ENCODE data around the gene RBM47. TPM values are rescaled to one million over a fixed set of nuclear protein-coding genes. Genes with fewer than 3 reads are reported as not detected.
"Not testable (repeated sequence)": the region's sequence is repeated elsewhere in the genome, so short reads cannot be mapped to it uniquely, and the experiment has no call there.

RBM47 gene
- total RNA-seq, 6 donors from 2014 or later: 111 to 448 (median 149) TPM

GRCh38 chr4:40632080-40632479, 2.4 kb upstream of the RBM47 start:
- 79 to 81% methylated on average over 5 of the region's 5 CpGs for WGBS, 2 donors
- DNase-seq: no peak
- no peaks in the 10 kb centered on the region for H3K36me3 ChIP-seq
- no peak for ATAC-seq (ENCODE audit: low FRiP score in 2 of 2)
- TF ChIP-seq POLR2AphosphoS5 (IDR thresholded peaks at IDR 0.05): no peak
- no peak for TF ChIP-seq POLR2A (IDR thresholded peaks at IDR 0.05)
- no peak for TF ChIP-seq EP300 (IDR thresholded peaks at IDR 0.05)
- no peak for TF ChIP-seq CTCF (IDR thresholded peaks at IDR 0.05)
- H3K4me1 ChIP-seq: peaks cover 5 to 15% (median 9%) of the 10 kb centered on the region in 4 donors
- H3K4me3 ChIP-seq: no peak overlapping the region
- H3K9me3 ChIP-seq: no peaks in the 10 kb centered on the region
- peak overlapping the region in 1 of 4 donors; percentile 94 for H3K27ac ChIP-seq
- H3K27me3 ChIP-seq: no peaks in the 10 kb centered on the region

GRCh38 chr4:40630335-40631021, 814 bp upstream of the RBM47 start:
- Histone ChIP-seq H3K4me3 (peak overlapping the region in 3 of 4 donors; percentile 43 to 56 (median 52)), H3K27ac (peak overlapping the region; percentile 93 to 98 (median 94)), H3K4me1 (peaks cover 5 to 15% (median 9%) of the 10 kb centered on the region in 4 donors), H3K27me3 (no peaks in the 10 kb centered on the region), H3K9me3 (no peaks in the 10 kb centered on the region), H3K36me3 (no peaks in the 10 kb centered on the region)
- peak in 1 of 4 donors; percentile 46 for TF ChIP-seq POLR2A (IDR thresholded peaks at IDR 0.05)
- no peak for TF ChIP-seq CTCF (IDR thresholded peaks at IDR 0.05)
- ATAC-seq (ENCODE audit: low FRiP score in 2 of 2) (peak; percentile 75 to 89), DNase-seq (peak; percentile 90)
- 29 to 50% methylated on average over 17 to 41 of the region's 41 CpGs for WGBS, 2 donors

- no peak for ATAC-seq (ENCODE audit: low FRiP score in 2 of 2)
- TF ChIP-seq CTCF (IDR thresholded peaks at IDR 0.05) (no peak), POLR2A (IDR thresholded peaks at IDR 0.05) (no peak), POLR2AphosphoS5 (IDR thresholded peaks at IDR 0.05) (no peak)
These were observed 776 bp downstream of the RBM47 start for GRCh38 chr4:40628888-40629287.

GRCh38 chr4:40628407-40628806, 1.3 kb downstream of the RBM47 start:
- peaks cover 8 to 15% (median 10%) of the 10 kb centered on the region in 4 donors for H3K4me1 ChIP-seq
- not testable (repeated sequence) for H3K9me3 ChIP-seq; H3K27me3 ChIP-seq; DNase-seq; ATAC-seq (ENCODE audit: low FRiP score in 2 of 2); H3K36me3 ChIP-seq
- H3K27ac ChIP-seq: peak overlapping the region; percentile 61 to 95 (median 80)
- WGBS, 2 donors: 56 to 57% methylated on average over 6 of the region's 6 CpGs
- H3K4me3 ChIP-seq: peak overlapping the region in 3 of 4 donors; percentile 43 to 56 (median 52)

More at GRCh38 chr4:40628888-40629287, 776 bp downstream of the RBM47 start:
- Histone ChIP-seq H3K27me3 (no peaks in the 10 kb centered on the region), H3K4me1 (peaks cover 8 to 15% (median 10%) of the 10 kb centered on the region in 4 donors), H3K27ac (peak overlapping the region; percentile 93 to 98 (median 94)), H3K36me3 (no peaks in the 10 kb centered on the region), H3K9me3 (no peaks in the 10 kb centered on the region), H3K4me3 (peak overlapping the region; percentile 38 to 56 (median 48))
- WGBS, 2 donors: 23 to 31% methylated on average over 6 of the region's 6 CpGs
- DNase-seq: no peak

GRCh38 chr4:40627540-40627939, 2.1 kb downstream of the RBM47 start:
- no peak for ATAC-seq (ENCODE audit: low FRiP score in 2 of 2)
- peak overlapping the region in 3 of 4 donors; percentile 43 to 56 (median 52) for H3K4me3 ChIP-seq
- TF ChIP-seq POLR2AphosphoS5 (IDR thresholded peaks at IDR 0.05) (no peak), CTCF (IDR thresholded peaks at IDR 0.05) (no peak), POLR2A (IDR thresholded peaks at IDR 0.05) (no peak), EP300 (IDR thresholded peaks at IDR 0.05) (no peak)
- no peaks in the 10 kb centered on the region for H3K27me3 ChIP-seq
- H3K4me1 ChIP-seq: peaks cover 8 to 21% (median 10%) of the 10 kb centered on the region in 4 donors
- H3K27ac ChIP-seq: peak overlapping the region in 3 of 4 donors; percentile 6 to 93 (median 8)
- WGBS, 2 donors: 47 to 50% methylated on average over 1 of the region's 1 CpG
- no peaks in the 10 kb centered on the region for H3K9me3 ChIP-seq
- H3K36me3 ChIP-seq: no peaks in the 10 kb centered on the region
- no peak for DNase-seq
